Suprapubic skin (tissue), 4 donors: ENCODE measurements around the gene ATP1B2. TPM values are rescaled to one million over a fixed set of nuclear protein-coding genes. Genes with fewer than 3 reads are reported as not detected.

Experiments
- DNase-seq, 2 donors: peaks; one replicate each; pipeline ENCODE4 v3.0.0-alpha.2; 2019; ENCODE audit warnings: low spot score in 2 of 2
- H3K27ac ChIP-seq: fragments of 200-600 bp; sonication (generic); one replicate; pipeline ENCODE4 v1.5.1; 2019
- H3K27me3 ChIP-seq: fragments of 200-600 bp; sonication (generic); one replicate; pipeline ENCODE4 v1.5.1; 2019
- H3K36me3 ChIP-seq: fragments of 200-600 bp; sonication (generic); one replicate; pipeline ENCODE4 v1.5.1; 2019
- H3K4me1 ChIP-seq: fragments of 200-600 bp; sonication (generic); one replicate; pipeline ENCODE4 v1.5.1; 2019
- H3K4me3 ChIP-seq: fragments of 200-600 bp; sonication (generic); one replicate; pipeline ENCODE4 v1.5.1; 2019; ENCODE audit warnings: mild to moderate bottlenecking
- H3K9me3 ChIP-seq: fragments of 200-600 bp; sonication (generic); one replicate; pipeline ENCODE4 v1.5.1; 2019
- EP300 ChIP-seq: sonication (generic); formaldehyde crosslinking; IDR thresholded peaks from one replicate; pipeline ENCODE4 v1.6.1; 2017; ENCODE audit warnings: antibody characterized with exemption
- POLR2A ChIP-seq, 2 donors: fragments of 450-650 bp; IDR thresholded peaks; one replicate each; pipeline ENCODE4 v1.6.1; 2017; ENCODE audit warnings: antibody characterized with exemption in 2 of 2, mild to moderate bottlenecking in 2 of 2, moderate library complexity in 2 of 2
- POLR2AphosphoS5 ChIP-seq, 3 donors: sonication (generic); formaldehyde crosslinking; IDR thresholded peaks; one replicate each; pipeline ENCODE4 v1.6.1; 2017; ENCODE audit warnings: antibody characterized with exemption in 3 of 3
- WGBS: methylation state at CpG from one replicate; pipeline ENCODE4 v1.1.5; 2018; 5-methylcytosine and 5-hydroxymethylcytosine counted together
- total RNA-seq, 4 donors: library from RNA; depleted of rRNA; stranded (reverse); fragments of >200 nt; gene quantifications; one replicate each; pipeline ENCODE4 v1.1.0, GENCODE V29; 2016
- TF ChIP-seq, protein P1 (sequence below), 2 donors: fragments of 200-600 bp in 1 of 2; fragments of 450-650 bp in 1 of 2; sonication (generic) in 1 of 2; IDR thresholded peaks; one replicate each; pipeline ENCODE4 v1.5.1; 2016 to 2019; ENCODE audit warnings: antibody characterized with exemption in 2 of 2, mild to moderate bottlenecking in 1 of 2, moderate library complexity in 1 of 2

Gene ATP1B2
- total RNA-seq = 1 to 10 TPM in 1 of 4 donors, under 1 TPM in 3; 0.49 to 4.2 (median 0.74) TPM

DNA sequence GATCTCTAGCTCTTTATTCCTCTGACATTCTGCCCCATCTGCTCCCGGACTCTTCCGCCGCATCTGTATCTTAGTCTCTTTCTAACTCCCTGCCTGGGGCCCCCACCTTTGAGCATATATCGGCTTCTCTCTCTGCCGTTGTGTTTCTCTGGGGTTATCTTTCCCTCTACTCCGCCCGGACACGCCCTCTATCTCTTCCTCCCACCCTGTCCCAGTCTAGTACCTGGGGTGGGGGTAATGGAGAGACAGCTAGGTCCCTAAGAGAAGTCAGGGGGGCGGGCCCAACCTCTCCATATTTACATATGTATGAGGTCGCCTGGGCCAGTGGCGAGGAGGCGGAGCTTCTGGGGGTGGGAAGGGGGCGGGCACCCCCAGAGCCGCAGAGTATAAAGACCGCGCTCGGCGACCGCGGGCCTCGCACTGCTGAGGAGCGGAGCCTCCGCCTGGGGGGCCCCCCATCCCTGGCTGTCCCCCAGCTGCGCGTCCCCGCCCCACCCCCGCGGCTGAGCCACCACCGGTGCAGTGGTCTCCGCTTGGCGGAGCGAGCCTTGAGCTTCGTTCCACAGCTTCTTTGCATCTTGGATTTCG, at the start of gene ATP1B2:
TSS of gene ATP1B2 (plus strand) at position 418 of the 588 bp plus-strand sequence. CDS start 593 bp downstream, outside the sequence.
- TF ChIP-seq EP300 = no peak
- WGBS = 1% methylated on average over 23 of the region's 34 CpGs
- Histone ChIP-seq H3K27me3 (peaks cover 40% of the 10 kb centered on the region), H3K4me3 (peak within 1 kb of the TSS; percentile 60), H3K36me3 (no peaks in the 10 kb centered on the region), H3K9me3 (no peaks in the 10 kb centered on the region), H3K4me1 (peaks cover 21% of the 10 kb centered on the region), H3K27ac (no peak within 1 kb of the TSS)
- DNase-seq = peak in 1 of 2 donors; percentile 84

DNA sequence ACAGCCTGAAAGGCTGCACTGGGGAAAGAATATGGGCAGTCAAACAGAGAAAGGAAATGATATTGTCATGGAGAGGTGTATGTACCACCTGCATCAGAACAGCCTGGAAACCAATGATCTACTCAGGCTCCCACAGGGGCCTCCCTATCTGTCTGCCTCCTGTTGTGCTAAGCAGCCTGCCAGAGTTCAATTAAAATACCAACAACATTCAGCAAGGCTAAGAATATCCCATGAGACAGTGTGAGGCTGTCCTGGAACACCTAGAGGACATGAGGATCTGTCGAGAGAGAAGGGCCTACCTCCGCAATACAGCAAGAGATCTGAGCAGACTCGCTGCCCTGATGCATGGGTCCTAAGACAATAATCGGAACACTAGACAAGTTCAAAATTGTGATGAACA, 44.4 kb upstream of the ATP1B2 start:
- TF ChIP-seq POLR2A (IDR thresholded peaks at IDR 0.05) = no peak
- TF ChIP-seq, protein P1, sequence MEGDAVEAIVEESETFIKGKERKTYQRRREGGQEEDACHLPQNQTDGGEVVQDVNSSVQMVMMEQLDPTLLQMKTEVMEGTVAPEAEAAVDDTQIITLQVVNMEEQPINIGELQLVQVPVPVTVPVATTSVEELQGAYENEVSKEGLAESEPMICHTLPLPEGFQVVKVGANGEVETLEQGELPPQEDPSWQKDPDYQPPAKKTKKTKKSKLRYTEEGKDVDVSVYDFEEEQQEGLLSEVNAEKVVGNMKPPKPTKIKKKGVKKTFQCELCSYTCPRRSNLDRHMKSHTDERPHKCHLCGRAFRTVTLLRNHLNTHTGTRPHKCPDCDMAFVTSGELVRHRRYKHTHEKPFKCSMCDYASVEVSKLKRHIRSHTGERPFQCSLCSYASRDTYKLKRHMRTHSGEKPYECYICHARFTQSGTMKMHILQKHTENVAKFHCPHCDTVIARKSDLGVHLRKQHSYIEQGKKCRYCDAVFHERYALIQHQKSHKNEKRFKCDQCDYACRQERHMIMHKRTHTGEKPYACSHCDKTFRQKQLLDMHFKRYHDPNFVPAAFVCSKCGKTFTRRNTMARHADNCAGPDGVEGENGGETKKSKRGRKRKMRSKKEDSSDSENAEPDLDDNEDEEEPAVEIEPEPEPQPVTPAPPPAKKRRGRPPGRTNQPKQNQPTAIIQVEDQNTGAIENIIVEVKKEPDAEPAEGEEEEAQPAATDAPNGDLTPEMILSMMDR (IDR thresholded peaks at IDR 0.05) = no peak
- no peak for TF ChIP-seq POLR2AphosphoS5 (IDR thresholded peaks at IDR 0.05)
- TF ChIP-seq EP300 = no peak
- Histone ChIP-seq H3K36me3 (peaks cover 56% of the 10 kb centered on the region), H3K4me1 (peaks cover 16% of the 10 kb centered on the region), H3K9me3 (no peaks in the 10 kb centered on the region), H3K27me3 (no peaks in the 10 kb centered on the region), H3K4me3 (no peak overlapping the region), H3K27ac (no peak overlapping the region)
- DNase-seq = no peak
- WGBS = 95% methylated on average over 4 of the region's 4 CpGs

DNA sequence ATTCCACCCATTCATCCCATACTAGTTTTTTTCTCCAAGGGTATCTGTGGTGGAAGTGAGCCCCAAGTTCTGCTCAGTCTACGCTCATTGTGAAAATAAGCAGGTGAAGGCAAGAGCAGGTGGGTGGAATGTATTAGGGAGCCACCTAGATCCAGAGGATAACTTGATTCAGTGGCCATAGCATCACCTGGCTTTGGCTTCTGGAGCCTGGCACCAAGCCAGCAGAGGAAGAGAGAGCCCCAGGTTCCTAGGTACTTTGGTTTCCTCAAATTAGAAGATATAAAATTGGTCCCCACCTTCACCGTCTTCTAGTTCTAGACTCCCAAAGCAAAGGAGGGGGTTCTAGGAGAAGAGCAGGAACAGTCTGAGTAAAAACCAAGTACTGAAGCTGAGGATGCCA, 40.1 kb upstream of the ATP1B2 start:
- 88% methylated on average over 2 of the region's 2 CpGs for WGBS

DNA sequence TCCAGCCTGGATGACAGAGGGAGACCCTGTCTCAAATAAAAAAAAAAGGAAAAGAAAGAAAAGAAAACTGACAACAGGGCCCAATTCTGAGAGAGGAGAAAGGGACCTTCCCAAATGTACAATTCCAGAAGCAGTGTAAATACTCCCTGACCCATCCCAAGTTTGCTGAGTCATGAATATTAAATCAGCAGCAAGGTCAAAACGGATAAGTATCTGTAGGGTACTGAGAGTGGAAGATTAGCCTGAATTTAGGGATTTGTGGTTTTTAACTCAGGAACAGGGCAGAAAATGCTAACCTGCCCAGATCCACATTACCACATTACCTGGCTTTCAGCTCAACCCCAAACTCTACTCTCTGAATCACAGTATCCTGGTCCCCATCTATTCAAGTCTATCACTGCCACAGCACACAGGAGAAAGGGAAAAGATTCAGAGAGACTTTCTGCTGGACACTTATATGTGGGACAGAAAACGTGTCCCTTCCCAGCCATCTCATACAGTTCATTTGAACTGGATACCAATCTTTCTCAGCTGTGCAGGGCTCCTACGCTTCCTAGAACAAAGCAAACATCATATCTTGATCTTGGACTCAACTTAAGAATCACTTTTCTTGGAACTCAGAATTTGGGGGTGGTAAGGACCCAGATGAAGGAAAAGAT, 39.0 kb upstream of the ATP1B2 start:
- peaks cover 49% of the 10 kb centered on the region for H3K4me1 ChIP-seq
- H3K27ac ChIP-seq = no peak overlapping the region
- no peak overlapping the region for H3K4me3 ChIP-seq
- H3K36me3 ChIP-seq = peaks cover 11% of the 10 kb centered on the region
- TF ChIP-seq POLR2A (IDR thresholded peaks at IDR 0.05) = no peak
- TF ChIP-seq, protein P1 (IDR thresholded peaks at IDR 0.05) = no peak
- no peak for TF ChIP-seq EP300
- TF ChIP-seq POLR2AphosphoS5 (IDR thresholded peaks at IDR 0.05) = no peak
- no peaks in the 10 kb centered on the region for H3K27me3 ChIP-seq
- WGBS = 64% methylated on average over 3 of the region's 3 CpGs
- H3K9me3 ChIP-seq = no peaks in the 10 kb centered on the region
- DNase-seq = no peak

More for the DNA sequence above, 40.1 kb upstream of the ATP1B2 start:
- Histone ChIP-seq H3K36me3 (peaks cover 14% of the 10 kb centered on the region), H3K27ac (no peak overlapping the region), H3K4me1 (peaks cover 49% of the 10 kb centered on the region), H3K9me3 (no peaks in the 10 kb centered on the region), H3K4me3 (no peak overlapping the region), H3K27me3 (no peaks in the 10 kb centered on the region)
- DNase-seq = no peak
- TF ChIP-seq POLR2A (IDR thresholded peaks at IDR 0.05) = no peak
- TF ChIP-seq EP300 = no peak
- TF ChIP-seq POLR2AphosphoS5 (IDR thresholded peaks at IDR 0.05) = no peak
- TF ChIP-seq, protein P1 (IDR thresholded peaks at IDR 0.05) = no peak

GRCh38 chr17:7612294-7612640, 38.5 kb upstream of the ATP1B2 start:
- Histone ChIP-seq H3K4me3 (no peak overlapping the region), H3K27me3 (no peaks in the 10 kb centered on the region), H3K36me3 (peaks cover 11% of the 10 kb centered on the region), H3K27ac (no peak overlapping the region), H3K4me1 (peaks cover 49% of the 10 kb centered on the region), H3K9me3 (no peaks in the 10 kb centered on the region)
- no peak for DNase-seq
- TF ChIP-seq EP300 (no peak), POLR2A (IDR thresholded peaks at IDR 0.05) (no peak), POLR2AphosphoS5 (IDR thresholded peaks at IDR 0.05) (no peak)
- TF ChIP-seq, protein P1 (IDR thresholded peaks at IDR 0.05) = no peak
- WGBS = 97% methylated on average over 1 of the region's 1 CpG
